Gastrocnemius medialis (tissue), 4 donors: ENCODE results near the gene CIZ1.

Experiments used
- CTCF ChIP-seq, 5 experiments: fragments of 450-650 bp in 3 of 5; fragments of 200-600 bp in 2 of 5; sonication (generic) in 2 of 5; IDR thresholded peaks in 4 of 5; conservative IDR thresholded peaks in 1 of 5; 1 replicate in 4 of 5; 2 replicates in 1 of 5; pipeline ENCODE4 v1.5.1; 2016 to 2019; ENCODE audit warnings: antibody characterized with exemption in 5 of 5, mild to moderate bottlenecking in 3 of 5, moderate library complexity in 3 of 5
- POLR2A ChIP-seq, 2 donors: fragments of 450-650 bp; IDR thresholded peaks; one replicate each; pipeline ENCODE4 v1.6.1; 2017; ENCODE audit warnings: antibody characterized with exemption in 2 of 2, mild to moderate bottlenecking in 2 of 2, moderate library complexity in 2 of 2

GRCh38 chr9:128123451-128124080 lies 67.8 kb downstream of the CIZ1 start:
- TF ChIP-seq CTCF (IDR thresholded peaks at IDR 0.05 in 4 of 5, conservative IDR thresholded peaks at IDR 0.05 in 1 of 5) (no peak), POLR2A (IDR thresholded peaks at IDR 0.05) (no peak)
